GM21786 (cell line): ENCODE results near the gene IL9.
"Not testable (repeated sequence)": the region's sequence is repeated elsewhere in the genome, so short reads cannot be mapped to it uniquely, and the experiment has no call there.

Source experiments
- ATAC-seq: cut with Tn5 transposase; IDR thresholded peaks from one replicate; pipeline ENCODE4 v1.9.1; 2021; ENCODE audit not compliant: unreplicated experiment

The IL9 gene

DNA sequence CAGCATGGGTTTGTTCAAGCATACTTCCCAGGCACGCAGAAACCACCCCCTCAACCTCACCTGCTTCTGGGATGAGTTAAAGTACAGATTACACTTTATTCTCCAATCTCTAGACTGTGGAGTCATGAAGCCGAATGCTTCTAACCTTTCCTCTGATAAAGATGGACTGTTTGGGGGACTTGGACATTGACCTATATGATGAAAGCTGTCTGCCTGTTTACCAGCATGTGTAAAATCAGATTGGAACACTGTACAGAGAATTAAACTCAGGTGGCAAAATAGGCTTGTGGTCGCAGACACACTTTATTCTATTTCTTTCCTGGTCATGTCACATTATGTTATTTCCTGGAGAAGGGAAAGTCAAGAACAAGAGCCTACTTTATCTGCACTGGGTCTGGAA is 25.7 kb downstream of the IL9 start:
- ATAC-seq, result no peak

GRCh38 chr5:135869276-135869675 is 26.4 kb downstream of the IL9 start:
- no peak for ATAC-seq

DNA sequence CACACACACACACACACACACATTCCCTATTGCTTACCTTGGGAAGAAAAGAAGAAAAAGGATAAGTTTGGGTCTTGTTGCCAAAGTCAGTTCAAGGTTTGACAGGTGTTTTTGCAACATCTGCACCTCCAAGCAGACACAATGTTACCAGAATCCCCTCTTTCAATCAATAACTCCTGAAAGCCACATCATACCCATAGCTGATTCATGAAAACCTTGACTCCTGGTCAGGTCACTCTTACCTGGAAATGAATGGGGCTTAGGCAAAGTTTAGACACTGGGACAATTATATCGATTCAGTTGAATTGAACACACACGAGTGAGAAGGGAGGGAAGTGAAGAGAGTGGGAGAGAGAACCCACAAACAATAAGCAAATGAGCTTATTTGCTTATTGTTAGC is 27.0 kb downstream of the IL9 start:
- no peak for ATAC-seq

DNA sequence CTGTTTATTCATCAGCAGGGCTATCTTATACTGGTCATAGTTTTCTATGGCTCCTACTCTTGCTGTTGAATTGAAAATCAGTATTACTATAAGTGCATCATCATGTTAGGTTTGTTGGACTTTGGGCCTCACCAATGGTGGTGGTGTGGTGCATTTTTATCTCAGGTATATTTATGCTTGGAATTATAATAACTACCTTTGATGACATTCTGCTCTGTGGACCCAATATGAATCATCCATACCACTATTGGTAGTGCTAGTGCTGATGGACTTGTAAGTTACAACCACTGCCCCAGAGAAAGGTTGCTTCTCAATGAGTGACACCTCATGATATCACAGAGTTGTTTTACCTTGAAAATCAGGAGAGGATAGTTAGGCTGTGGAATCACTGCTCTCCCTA is 28.0 kb downstream of the IL9 start:
- ATAC-seq, result no peak

DNA sequence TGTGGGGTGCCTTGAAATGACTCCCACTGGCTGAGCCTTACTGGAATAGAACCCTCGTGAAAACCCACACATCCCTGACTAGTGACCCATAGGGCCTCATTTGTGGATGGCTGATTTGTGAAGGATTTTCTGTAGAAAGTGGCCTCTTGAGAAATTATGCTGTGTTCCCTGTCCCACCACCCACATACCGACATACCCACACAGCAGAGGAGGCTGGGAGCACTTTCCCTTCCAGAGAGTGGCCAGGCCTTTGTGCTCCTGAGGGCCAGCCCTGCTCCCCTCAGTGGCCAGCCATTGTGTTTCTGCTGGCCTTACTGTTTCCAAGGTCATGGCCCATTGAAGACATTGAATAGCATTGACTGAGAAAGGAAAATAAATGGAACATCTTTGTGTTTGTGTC is 29.6 kb downstream of the IL9 start:
- ATAC-seq, result no peak

DNA sequence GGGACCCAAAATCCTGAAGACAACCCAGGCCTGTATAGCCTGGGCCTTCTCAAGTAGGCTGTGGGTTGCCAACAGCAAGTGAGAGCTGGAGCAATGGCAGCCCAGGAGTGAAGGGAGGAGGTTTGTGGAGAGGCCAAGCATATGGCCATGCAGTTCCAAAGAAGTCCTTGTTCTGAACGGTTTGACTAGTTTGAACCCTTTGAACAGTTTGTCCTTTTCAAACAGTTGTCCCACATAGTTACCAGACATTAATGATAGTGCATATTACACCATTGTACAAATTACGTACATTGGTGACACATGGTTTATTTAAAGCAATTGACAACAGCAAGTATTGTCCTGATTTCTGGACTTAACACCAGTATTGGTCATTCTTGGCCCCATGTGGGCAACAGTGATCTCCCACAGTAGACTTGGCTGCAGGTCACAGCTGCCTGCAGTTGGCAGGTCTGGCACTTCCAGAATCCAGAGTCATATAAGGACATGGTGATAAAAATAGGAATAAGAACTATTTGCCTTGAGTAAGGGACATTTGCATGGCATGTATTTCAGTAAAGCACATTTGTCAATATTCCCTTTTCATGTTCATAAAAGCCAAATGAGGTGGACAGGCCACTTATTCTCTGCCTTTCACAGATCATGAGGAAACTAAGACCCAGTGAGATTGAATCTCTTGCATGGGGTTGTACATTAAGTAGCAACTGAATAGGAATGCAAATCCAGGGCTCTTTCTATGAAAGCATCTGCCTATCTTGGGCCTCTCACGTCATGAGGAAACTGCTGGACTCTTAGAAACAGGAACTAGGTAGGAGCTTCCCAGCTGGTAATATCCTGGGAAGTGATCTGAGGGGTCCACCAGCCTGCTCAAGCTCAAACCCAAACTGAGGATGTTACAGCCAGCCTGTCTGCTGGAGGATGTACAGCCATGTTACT is 30.9 kb downstream of the IL9 start:
- no peak for ATAC-seq

DNA sequence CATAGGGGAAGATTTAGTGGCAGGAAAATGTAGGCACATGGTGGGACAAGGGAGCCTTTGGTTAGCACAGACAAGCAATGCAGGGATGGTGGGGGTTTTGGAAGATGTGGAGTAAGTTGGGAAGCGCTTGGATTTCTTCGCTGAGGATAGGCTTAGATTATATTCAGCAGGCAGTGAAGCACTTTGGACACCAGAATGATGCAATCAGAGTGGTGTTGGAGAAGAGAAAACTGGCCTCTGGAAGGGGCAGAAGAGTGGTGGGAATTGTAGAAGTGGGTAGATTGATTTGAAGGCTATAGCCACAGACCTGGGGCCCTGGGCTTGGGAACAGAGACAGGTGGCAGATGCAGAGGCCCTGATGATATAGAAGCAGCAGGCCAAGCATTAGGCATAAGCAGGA is 32.9 kb downstream of the IL9 start:
- ATAC-seq, result no peak

GRCh38 chr5:135862086-135862485 is 33.6 kb downstream of the IL9 start:
- no peak for ATAC-seq

GRCh38 chr5:135861641-135862040 is 34.0 kb downstream of the IL9 start:
- no peak for ATAC-seq

GRCh38 chr5:135859641-135860040 is 36.0 kb downstream of the IL9 start:
- no peak for ATAC-seq

GRCh38 chr5:135859186-135859585 is 36.5 kb downstream of the IL9 start:
- ATAC-seq, result not testable (repeated sequence)

DNA sequence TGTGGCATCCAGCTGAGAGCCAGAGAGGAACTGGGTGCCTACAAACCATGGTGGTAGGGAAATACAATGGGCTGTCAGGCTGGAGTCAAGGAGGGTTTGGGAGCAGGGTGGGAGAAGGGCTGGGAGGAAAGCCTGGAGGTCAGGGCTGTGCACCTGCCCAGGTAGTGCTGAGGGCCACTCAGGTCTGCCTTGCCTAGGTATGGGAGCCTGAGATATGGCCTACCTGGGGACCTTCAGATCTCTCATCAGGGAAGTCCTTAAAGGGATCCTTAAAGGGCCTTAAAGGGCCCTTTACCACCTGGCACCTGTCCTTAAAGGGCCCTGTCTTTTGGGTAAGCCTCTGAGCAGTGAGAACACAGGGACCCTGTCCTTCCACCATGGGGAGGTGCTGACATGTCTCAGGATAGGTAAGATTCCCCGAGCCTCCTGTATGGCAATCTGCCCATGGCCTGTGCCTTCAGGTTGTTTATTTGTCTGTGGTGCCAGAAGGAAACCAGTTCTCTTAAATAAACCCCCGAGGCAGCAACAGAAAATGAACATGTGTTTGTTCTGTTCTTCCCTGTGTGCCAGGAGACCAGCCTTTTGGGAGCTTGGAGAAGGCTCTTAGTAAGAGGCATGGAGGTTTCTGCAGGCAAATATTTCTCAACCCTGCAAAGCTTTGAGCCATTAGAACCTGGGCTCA is 37.9 kb downstream of the IL9 start:
- no peak for ATAC-seq

- no peak for ATAC-seq
Measured at GRCh38 chr5:135851915-135852845, 43.5 kb downstream of the IL9 start.

- no peak for ATAC-seq
Measured at GRCh38 chr5:135851186-135851914, 44.3 kb downstream of the IL9 start.

DNA sequence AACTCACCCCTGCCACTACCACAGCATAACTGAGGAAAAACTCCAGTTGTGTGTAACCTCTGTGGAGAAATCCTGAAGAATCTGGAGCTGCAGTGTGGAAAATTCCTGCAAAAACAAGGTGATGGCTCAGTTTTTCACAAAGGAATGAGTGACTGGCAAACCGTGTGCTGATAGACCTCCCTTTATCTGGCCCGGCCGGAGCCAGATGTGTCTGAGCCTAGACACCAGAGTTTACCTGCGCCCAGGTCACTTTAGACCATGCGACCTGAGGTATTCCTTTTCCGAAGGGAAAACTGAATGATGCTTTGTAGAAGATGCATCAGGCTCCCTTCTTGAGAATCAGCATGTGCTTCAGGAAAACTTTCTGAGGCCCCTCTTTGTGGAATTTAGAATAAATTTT is 45.0 kb downstream of the IL9 start:
- ATAC-seq, result no peak

DNA sequence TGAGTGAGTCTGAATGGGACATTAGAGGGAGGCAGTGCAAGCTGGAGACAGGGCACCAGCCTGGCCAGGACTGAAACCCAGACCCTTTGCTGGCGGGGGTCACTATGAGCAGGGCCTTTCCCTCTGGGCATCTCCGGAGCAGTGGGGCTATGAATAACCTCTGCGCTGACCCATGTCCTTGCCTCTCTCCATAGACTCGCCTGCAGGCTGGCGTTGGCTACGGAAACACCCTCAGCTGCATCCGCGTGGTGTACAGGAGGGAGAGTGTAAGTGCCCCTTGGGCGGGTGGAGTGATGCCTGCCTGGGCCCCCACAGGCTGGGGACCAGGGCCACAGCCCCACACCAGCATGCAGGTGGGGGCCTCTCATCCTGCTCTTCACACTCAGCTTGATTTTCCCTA is 45.4 kb downstream of the IL9 start:
- ATAC-seq, result no peak

- no peak for ATAC-seq
Measured at GRCh38 chr5:135847976-135848375, 47.7 kb downstream of the IL9 start.

GRCh38 chr5:135846311-135846710 is 49.3 kb downstream of the IL9 start:
- no peak for ATAC-seq

GRCh38 chr5:135843571-135844337 is 51.9 kb downstream of the IL9 start:
- no peak for ATAC-seq

DNA sequence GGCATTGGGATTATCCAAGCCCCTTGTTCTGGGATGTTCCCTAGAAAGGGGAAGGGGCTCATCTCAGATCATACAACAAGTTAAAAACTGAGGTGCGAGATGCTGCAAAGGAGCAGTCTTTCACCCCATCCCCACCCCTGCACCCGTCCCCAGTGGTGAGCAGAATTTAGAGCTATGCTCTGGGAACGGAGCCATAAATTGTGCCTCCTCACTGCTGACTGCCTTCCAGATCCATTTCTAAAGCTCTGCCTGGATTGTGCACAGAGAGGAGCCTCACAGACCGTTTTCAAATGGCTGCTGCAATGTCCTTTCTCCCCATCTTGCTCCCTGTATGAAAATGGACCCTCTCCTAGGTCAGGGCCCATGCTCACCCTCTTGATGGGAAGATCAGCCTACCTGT is 52.9 kb downstream of the IL9 start:
- ATAC-seq, result no peak
